Activated CD8-positive, alpha-beta memory T cell treated with anti-CD3 and anti-CD28 coated beads, Interleukin-2, amount 10 ng/mL, durations not matched to agents 7 days and 5 days (primary cell): ENCODE data around the gene SHC2. TPM values are rescaled to one million over a fixed set of nuclear protein-coding genes. Genes with fewer than 3 reads are reported as not detected.
"Not testable (repeated sequence)": the region's sequence is repeated elsewhere in the genome, so short reads cannot be mapped to it uniquely, and the experiment has no call there.

Source experiments
- ATAC-seq: fragments of 150-1000 bp; cut with Tn5 transposase; one replicate; pipeline ENCODE4 v1.10.0; 2021; ENCODE audit warnings: moderate library complexity
- CTCF ChIA-PET: fragments of 350-600 bp; sonication (Branson Sonifier 250); formaldehyde crosslinking; loops from one replicate; lab custom pipeline; 2021; ENCODE audit warnings: antibody characterized with exemption; lab: Charles Lee
- DNase-seq: peaks from one replicate; pipeline ENCODE4 v3.0.0-alpha.2; 2020
- H3K27ac Mint-ChIP-seq: one replicate; pipeline ENCODE4 v1.8.0; 2021; ENCODE audit warnings: mild to moderate bottlenecking, mixed read lengths
- H3K27me3 Mint-ChIP-seq: one replicate; pipeline ENCODE4 v1.8.0; 2021; ENCODE audit warnings: mixed read lengths
- H3K36me3 Mint-ChIP-seq: one replicate; pipeline ENCODE4 v1.8.0; 2021; ENCODE audit warnings: mild to moderate bottlenecking, mixed read lengths
- H3K4me1 Mint-ChIP-seq: one replicate; pipeline ENCODE4 v1.8.0; 2021; ENCODE audit warnings: mixed read lengths
- H3K4me3 Mint-ChIP-seq: one replicate; pipeline ENCODE4 v1.8.0; 2021; ENCODE audit warnings: mild to moderate bottlenecking, moderate library complexity, mixed read lengths
- H3K9me3 Mint-ChIP-seq: one replicate; pipeline ENCODE4 v1.8.0; 2022; ENCODE audit warnings: low read depth, mixed read lengths
- total RNA-seq, 2 experiments: library from RNA; stranded (reverse); gene quantifications; one replicate each; pipeline ENCODE4 v1.2.3, GENCODE V29; 2021

The SHC2 gene
- total RNA-seq, 2 experiments from 2014 or later: not detected

DNA sequence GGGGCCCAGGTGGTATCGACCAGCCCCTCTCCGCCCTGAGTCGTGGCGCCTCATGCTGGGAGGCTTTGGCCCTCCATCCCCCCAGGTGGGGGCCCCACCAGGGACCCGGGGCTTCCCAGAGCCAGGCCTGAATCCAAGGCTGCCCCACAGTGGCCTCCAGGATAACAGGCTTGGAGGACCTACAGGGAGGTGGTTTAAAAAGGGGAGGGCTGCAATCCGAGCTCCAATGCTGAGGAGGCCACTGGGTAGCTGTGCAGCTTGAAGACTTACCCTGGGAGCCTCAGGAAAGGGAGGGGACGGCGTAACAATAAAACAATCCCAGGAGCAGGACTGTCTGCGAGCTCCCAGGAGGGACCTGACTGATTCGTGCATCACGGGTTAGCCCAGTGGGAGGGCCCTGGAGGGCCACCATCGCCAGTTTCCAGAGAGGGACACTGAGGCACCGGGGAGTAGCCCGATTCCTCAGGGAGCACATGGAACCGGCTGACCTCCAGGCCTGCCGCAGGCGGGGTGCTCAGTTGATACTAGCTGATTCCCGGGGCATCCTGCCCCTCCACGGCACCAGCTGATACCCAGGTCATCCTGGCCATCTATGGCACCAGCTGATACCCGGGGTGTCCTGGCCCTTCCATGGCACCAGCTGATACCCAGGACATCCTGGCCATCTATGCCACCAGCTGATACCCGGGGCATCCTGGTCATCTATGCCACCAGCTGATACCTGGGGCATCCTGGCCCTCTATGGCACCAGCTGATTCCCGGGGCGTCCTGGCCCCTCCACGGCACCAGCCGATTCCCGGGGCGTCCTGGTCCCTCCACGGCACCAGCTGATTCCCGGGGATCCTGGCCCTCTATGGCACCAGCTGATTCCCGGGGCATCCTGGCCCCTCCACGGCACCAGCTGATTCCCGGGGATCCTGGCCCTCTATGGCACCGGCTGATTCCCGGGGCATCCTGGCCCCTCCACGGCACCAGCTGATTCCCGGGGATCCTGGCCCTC is 48.2 kb downstream of the SHC2 start:
- Mint-ChIP-seq H3K36me3 (no peaks in the 10 kb centered on the region), H3K4me3 (no peak overlapping the region), H3K4me1 (peaks cover 3% of the 10 kb centered on the region), H3K9me3 (no peaks in the 10 kb centered on the region), H3K27me3 (peaks cover 10% of the 10 kb centered on the region), H3K27ac (no peak overlapping the region)
- CTCF ChIA-PET: no interaction called here
- DNase-seq: no peak
- ATAC-seq: no peak

DNA sequence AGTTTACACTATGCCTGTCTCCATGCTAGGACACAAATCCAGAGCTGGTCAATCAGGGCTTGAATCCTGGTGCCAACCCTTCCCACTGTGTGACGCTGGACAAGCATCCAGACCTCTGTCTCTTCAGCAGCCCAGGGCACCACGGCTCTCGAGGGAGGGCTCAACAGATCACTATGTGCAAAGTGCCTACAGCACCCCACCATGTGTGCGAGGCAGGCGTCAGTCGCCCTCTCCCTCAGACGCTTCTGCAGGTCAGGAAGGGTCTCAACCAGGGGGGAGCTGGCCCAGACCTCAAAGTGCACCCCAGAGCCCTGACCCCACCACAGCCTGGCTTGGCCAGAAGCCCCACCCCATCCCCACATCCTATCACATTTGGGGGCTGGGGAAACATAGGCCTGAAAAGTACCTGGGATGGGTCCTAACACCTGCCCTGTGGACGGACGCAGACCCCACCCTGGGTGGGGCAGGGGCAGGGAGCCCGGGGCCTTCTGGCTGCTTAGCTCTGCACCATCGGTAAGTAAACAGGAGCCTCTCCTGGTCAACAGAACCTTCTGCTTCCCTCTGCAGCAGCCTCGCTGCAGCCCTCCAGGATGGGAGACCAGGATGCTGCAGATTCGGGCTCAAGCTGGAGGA is 49.0 kb downstream of the SHC2 start:
- H3K4me3 Mint-ChIP-seq: no peak overlapping the region
- no peak for ATAC-seq
- no peaks in the 10 kb centered on the region for H3K36me3 Mint-ChIP-seq
- H3K27me3 Mint-ChIP-seq: peaks cover 10% of the 10 kb centered on the region
- no peaks in the 10 kb centered on the region for H3K9me3 Mint-ChIP-seq
- H3K4me1 Mint-ChIP-seq: peaks cover 3% of the 10 kb centered on the region
- DNase-seq: no peak
- CTCF ChIA-PET: no interaction called here
- no peak overlapping the region for H3K27ac Mint-ChIP-seq

DNA sequence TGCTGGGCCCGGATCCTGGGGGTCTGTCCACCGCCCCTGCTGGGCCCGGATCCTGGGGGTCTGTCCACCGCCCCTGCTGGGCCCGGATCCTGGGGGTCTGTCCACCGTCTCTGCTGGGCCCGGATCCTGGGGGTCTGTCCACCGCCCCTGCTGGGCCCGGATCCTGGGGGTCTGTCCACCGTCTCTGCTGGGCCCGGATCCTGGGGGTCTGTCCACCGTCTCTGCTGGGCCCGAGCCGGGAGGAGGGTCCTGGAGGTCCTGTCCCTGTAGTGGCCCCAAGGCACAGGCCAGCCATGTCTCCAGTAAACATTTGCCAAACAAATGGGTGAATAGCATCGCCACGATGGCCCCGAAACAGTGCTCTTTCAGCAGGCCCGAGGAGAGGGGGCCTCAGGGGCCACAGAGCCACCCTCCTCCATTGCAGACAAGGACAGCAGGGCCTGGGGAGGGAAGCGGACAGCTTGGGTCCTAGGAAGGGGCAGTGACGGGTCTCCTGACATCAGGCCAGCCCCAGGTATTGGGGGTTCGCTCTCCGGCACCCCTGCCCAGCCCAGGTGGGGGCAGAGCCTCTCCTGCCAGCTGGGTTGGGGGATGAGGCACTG is 49.6 kb downstream of the SHC2 start:
- H3K27ac Mint-ChIP-seq, H3K4me3 Mint-ChIP-seq, H3K4me1 Mint-ChIP-seq, H3K36me3 Mint-ChIP-seq, ATAC-seq, H3K9me3 Mint-ChIP-seq, CTCF ChIA-PET, DNase-seq: not testable (repeated sequence)
- H3K27me3 Mint-ChIP-seq: peaks cover 10% of the 10 kb centered on the region

DNA sequence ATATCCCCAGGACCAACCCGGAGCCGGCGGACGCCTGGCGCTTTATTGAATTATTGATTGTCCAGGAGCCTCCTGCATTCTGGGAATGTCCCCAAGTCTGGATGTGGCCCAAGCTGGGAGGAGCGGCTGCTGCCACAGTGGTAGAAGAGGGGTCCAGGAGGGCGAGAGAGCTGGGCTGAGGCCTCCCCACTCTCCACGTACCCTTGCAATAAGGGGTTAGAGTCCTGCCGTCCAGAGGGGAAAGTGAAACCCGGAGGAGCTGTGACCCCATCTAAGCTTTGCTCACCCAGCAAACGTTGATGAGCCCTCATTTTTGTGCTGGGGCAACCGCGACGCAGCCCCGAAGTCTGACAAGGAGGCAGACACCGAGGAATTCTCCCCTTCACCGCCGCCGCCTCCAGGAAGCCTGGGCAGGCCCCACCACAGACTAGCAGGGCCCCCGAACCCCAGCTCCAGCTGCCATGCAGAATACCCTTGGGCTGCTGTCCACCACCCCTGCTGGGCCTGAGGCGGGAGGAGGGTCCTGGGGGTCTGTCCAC is 50.5 kb downstream of the SHC2 start:
- CTCF ChIA-PET: no interaction called here
- peaks cover 3% of the 10 kb centered on the region for H3K4me1 Mint-ChIP-seq
- no peak for ATAC-seq
- no peaks in the 10 kb centered on the region for H3K36me3 Mint-ChIP-seq
- no peak for DNase-seq
- H3K27ac Mint-ChIP-seq: no peak overlapping the region
- H3K27me3 Mint-ChIP-seq: peaks cover 13% of the 10 kb centered on the region
- no peaks in the 10 kb centered on the region for H3K9me3 Mint-ChIP-seq
- H3K4me3 Mint-ChIP-seq: no peak overlapping the region

- CTCF ChIA-PET: no interaction called here
- no peak for DNase-seq
- Mint-ChIP-seq H3K4me1 (peaks cover 3% of the 10 kb centered on the region), H3K27ac (no peak overlapping the region), H3K9me3 (no peaks in the 10 kb centered on the region), H3K4me3 (no peak overlapping the region), H3K27me3 (peaks cover 13% of the 10 kb centered on the region), H3K36me3 (no peaks in the 10 kb centered on the region)
- ATAC-seq: no peak
Measured at GRCh38 chr19:409516-410242, 51.2 kb downstream of the SHC2 start.

DNA sequence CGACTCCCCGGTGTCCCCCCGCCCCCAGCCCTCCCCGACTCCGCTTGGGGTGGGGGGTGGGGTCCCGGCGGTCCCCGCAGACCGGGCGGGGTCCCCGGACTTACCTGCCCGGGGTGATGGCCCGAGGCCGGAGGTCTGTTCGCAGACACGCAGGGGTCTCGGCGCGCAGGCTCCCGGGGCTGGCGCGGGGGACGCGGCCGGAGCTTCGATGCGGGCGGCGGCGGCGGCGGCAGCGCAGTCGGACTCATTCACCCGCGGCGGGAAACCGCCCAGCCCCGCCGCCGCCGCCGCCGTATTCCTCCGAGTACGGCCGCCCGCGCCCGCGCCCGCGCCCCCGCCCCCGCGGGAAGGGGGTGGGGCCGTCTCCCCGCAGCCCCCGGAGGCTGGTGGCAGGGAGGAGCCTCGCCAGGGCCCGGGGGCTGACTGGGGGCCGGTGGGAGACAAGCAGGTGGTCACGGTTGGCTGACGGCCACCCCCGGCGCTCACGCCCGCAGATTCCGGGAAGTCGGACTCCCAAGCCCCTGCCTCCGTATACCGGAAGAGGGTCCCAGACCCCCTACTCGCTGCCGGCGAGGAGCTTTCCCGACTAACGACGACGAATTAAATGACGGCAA is 51.8 kb downstream of the SHC2 start, which contains the start of gene C2CD4C:
TSS of gene C2CD4C (minus strand) at position 246 of the 614 bp plus-strand sequence. CDS start 786 bp downstream, outside the sequence.
- no peak within 1 kb of the TSS for H3K4me3 Mint-ChIP-seq
- H3K27me3 Mint-ChIP-seq: peaks cover 13% of the 10 kb centered on the region
- CTCF ChIA-PET: no interaction called here
- ATAC-seq (no peak), DNase-seq (no peak)
- no peaks in the 10 kb centered on the region for H3K9me3 Mint-ChIP-seq
- no peak within 1 kb of the TSS for H3K27ac Mint-ChIP-seq
- no peaks in the 10 kb centered on the region for H3K36me3 Mint-ChIP-seq
- H3K4me1 Mint-ChIP-seq: peaks cover 3% of the 10 kb centered on the region

DNA sequence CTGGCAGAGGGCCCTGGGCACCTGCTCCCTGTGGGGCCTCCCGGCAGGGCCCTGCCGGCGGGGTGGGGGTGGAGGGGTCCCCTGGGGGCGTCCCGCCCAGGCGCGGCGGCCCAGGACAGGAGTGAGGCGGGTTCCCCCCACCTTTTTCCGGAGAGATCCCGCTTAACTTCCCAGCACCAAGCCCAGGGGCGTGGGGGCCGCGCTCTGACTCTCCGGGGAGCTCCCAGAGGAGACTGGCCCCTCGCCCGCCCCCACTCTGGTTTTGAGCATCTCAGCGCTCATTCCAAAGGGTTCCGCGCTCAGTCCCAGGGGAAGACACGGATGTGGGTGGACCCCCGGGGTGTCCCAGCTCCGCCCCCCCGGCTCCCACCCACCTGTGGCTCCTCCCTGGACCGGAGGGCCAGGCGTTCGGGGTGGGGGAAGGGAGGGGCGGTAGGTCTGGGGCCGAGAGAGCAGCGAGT is 52.4 kb downstream of the SHC2 start:
- no peak for DNase-seq
- peaks cover 3% of the 10 kb centered on the region for H3K4me1 Mint-ChIP-seq
- ATAC-seq: no peak

DNA sequence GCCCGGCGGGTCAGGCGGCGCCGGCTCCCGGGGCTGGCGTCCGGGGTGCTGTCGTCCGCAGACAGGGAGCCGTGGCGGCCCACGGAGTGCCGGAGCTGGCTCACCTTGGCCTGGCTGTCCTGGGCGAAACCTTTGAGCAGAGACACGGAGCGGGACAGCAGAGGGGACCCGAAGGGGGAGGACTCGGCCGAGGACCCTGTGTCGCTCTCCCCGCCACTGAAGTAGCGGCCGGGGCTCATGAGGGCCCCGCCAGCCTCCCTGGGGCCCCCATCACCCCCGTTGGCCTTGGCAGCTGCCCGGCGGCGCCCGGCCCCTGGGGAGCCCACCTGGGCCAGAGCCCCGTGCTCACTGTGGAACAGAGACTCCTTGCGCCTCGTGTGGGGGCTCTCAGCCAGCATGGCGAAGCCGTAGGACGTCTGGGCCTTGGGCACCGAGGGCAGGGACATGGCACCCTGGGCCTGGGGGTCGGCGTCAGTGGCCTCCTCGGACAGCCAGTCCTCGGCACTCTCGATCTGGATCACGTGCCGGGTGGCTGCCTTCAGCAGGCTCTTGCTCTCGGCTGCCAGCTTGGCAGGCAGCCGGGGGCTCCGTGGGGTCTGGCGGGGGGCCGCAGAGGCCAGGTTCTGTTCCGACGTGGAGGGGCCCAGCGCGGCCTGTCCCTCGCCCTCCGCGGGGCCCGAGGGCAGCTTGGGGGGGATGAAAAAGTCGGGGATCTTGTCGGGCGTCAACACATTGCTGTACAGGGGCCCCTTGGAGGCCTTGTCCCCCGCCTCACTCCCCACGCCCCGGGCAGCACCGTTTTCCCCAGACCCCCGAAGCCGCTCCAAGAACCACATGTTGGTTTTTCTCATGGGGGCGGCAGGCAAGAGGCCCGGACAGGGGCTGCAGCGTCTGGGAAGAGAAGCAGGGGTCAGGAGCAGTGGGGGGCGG is 53.1 kb downstream of the SHC2 start:
- Mint-ChIP-seq H3K27ac (no peak overlapping the region), H3K27me3 (peaks cover 13% of the 10 kb centered on the region), H3K4me3 (no peak overlapping the region), H3K4me1 (peaks cover 3% of the 10 kb centered on the region), H3K9me3 (no peaks in the 10 kb centered on the region), H3K36me3 (no peaks in the 10 kb centered on the region)
- DNase-seq: no peak
- ATAC-seq: no peak
- CTCF ChIA-PET: no interaction called here

More for the DNA sequence above, 52.4 kb downstream of the SHC2 start:
- peaks cover 13% of the 10 kb centered on the region for H3K27me3 Mint-ChIP-seq
- no peaks in the 10 kb centered on the region for H3K36me3 Mint-ChIP-seq
- H3K27ac Mint-ChIP-seq: no peak overlapping the region
- CTCF ChIA-PET: no interaction called here
- H3K9me3 Mint-ChIP-seq: no peaks in the 10 kb centered on the region
- H3K4me3 Mint-ChIP-seq: no peak overlapping the region

DNA sequence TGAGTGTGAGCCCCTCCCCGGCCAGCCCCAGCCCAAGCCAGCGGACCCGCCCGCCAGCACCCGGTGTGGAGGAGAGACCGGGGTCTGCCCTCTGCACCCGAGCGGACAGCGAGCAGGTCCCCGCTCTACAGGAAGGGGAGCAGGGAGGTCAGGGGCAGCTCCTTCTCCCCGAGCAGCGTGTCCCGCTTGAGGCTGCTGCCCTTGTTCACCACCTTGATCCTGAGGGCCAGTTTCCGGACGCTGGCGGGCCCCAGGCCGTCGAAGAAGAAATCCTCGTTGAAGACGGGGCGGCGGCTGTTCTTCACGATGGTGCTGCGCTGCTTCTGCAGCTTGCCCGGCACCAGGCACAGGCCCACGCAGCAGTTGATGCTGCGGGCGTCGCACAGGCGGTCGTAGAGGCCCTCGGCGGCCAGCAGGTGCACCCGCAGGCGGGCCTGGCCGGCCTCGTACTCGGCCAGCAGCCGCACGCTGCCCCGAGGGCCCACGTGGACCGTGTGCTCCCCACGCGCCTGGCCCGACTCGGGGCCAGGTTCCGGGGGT is 53.8 kb downstream of the SHC2 start:
- H3K27ac Mint-ChIP-seq: no peak overlapping the region
- H3K27me3 Mint-ChIP-seq: peaks cover 13% of the 10 kb centered on the region
- H3K36me3 Mint-ChIP-seq: no peaks in the 10 kb centered on the region
- peaks cover 3% of the 10 kb centered on the region for H3K4me1 Mint-ChIP-seq
- no peaks in the 10 kb centered on the region for H3K9me3 Mint-ChIP-seq
- ATAC-seq: no peak
- DNase-seq: no peak
- H3K4me3 Mint-ChIP-seq: no peak overlapping the region
- CTCF ChIA-PET: no interaction called here

- Mint-ChIP-seq H3K36me3 (no peaks in the 10 kb centered on the region), H3K27ac (no peak overlapping the region), H3K4me1 (peaks cover 3% of the 10 kb centered on the region), H3K27me3 (peaks cover 13% of the 10 kb centered on the region), H3K9me3 (no peaks in the 10 kb centered on the region), H3K4me3 (no peak overlapping the region)
- CTCF ChIA-PET: no interaction called here
- ATAC-seq (no peak), DNase-seq (no peak)
Measured at GRCh38 chr19:406135-406781, 54.6 kb downstream of the SHC2 start.
